Prostate gland (tissue), 2 donors: Measurements from ENCODE around the gene PTBP2. TPM values are rescaled to one million over a fixed set of nuclear protein-coding genes. Genes with fewer than 3 reads are reported as not detected.

Experiments
- DNase-seq: peaks from one replicate; pipeline ENCODE4 v3.0.0-alpha.2; 2019; ENCODE audit warnings: low spot score
- H3K27ac ChIP-seq, 2 donors: fragments of 200-600 bp; sonication (generic); 2 replicates each; pipeline ENCODE4 v1.5.1; 2017 to 2019
- H3K27me3 ChIP-seq: fragments of 200-600 bp; sonication (generic); replicated peaks from 2 replicates; pipeline ENCODE4 v1.5.1; 2019; ENCODE audit not compliant: insufficient read depth
- H3K36me3 ChIP-seq, 2 donors: fragments of 200-600 bp; sonication (generic); 1 replicate in 1 of 2; 2 replicates in 1 of 2; pipeline versions ENCODE4 v1.5.1 to v1.8.1; 2017 to 2019
- H3K4me1 ChIP-seq: fragments of 200-600 bp; sonication (generic); replicated peaks from 2 replicates; pipeline ENCODE4 v1.5.1; 2019
- H3K4me3 ChIP-seq, 2 donors: fragments of 200-600 bp; sonication (generic); 2 replicates each; pipeline ENCODE4 v1.5.1; 2017 to 2019
- H3K9me3 ChIP-seq: fragments of 200-600 bp; sonication (generic); 2 replicates; pipeline ENCODE4 v1.5.1; 2017
- CTCF ChIP-seq, 4 experiments: fragments of 200-600 bp in 2 of 4; fragments of 450-650 bp in 2 of 4; sonication (generic) in 2 of 4; IDR thresholded peaks; 1 replicate in 3 of 4; 2 replicates in 1 of 4; pipeline ENCODE4 v1.5.1; 2016 to 2019; ENCODE audit warnings: antibody characterized with exemption in 4 of 4, mild to moderate bottlenecking in 2 of 4, moderate library complexity in 2 of 4
- POLR2A ChIP-seq: fragments of 450-650 bp; IDR thresholded peaks from one replicate; pipeline ENCODE4 v1.6.1; 2016; ENCODE audit warnings: antibody characterized with exemption, mild to moderate bottlenecking
- POLR2AphosphoS5 ChIP-seq: sonication (generic); formaldehyde crosslinking; IDR thresholded peaks from one replicate; pipeline ENCODE4 v1.6.1; 2017; ENCODE audit warnings: antibody characterized with exemption
- WGBS: methylation state at CpG from one replicate; pipeline ENCODE4 v1.1.5; 2018; 5-methylcytosine and 5-hydroxymethylcytosine counted together
- intact Hi-C: fragments of 100-400 bp; cut with DNase I; formaldehyde crosslinking; loops from one replicate; pipeline ENCODE4 v1.14.2; 2022
- total RNA-seq, 2 donors: library from RNA; depleted of rRNA; stranded (reverse); fragments of >200 nt; gene quantifications; one replicate each; pipeline ENCODE4 v1.1.0, GENCODE V29; 2016

PTBP2 gene
- total RNA-seq, 2 donors from 2014 or later, result 22.0 to 78.8 TPM

GRCh38 chr1:96845464-96845863 is 123.9 kb downstream of the PTBP2 start:
- Histone ChIP-seq H3K4me3 (no peak overlapping the region), H3K36me3 (no peaks in the 10 kb centered on the region), H3K27ac (no peak overlapping the region), H3K27me3 (no peaks in the 10 kb centered on the region), H3K9me3 (no peaks in the 10 kb centered on the region), H3K4me1 (no peaks in the 10 kb centered on the region)
- peak; percentile 11 for DNase-seq
- intact Hi-C loops, result no loop called here
- TF ChIP-seq POLR2A, result no peak
- no peak for TF ChIP-seq POLR2AphosphoS5
- TF ChIP-seq CTCF (IDR thresholded peaks at IDR 0.05), result peak in 3 of 4 experiments; percentile 29 to 41 (median 39)
- WGBS, result 79% methylated on average over 8 of the region's 8 CpGs

GRCh38 chr1:96861836-96862235 is 140.3 kb downstream of the PTBP2 start:
- TF ChIP-seq POLR2AphosphoS5, result no peak
- no peak for TF ChIP-seq CTCF (IDR thresholded peaks at IDR 0.05)
- no peak for TF ChIP-seq POLR2A
- Histone ChIP-seq H3K9me3 (no peaks in the 10 kb centered on the region), H3K4me3 (no peak overlapping the region), H3K36me3 (no peaks in the 10 kb centered on the region), H3K4me1 (no peaks in the 10 kb centered on the region), H3K27me3 (no peaks in the 10 kb centered on the region), H3K27ac (no peak overlapping the region)
- DNase-seq, result no peak
- WGBS, result 96% methylated on average over 2 of the region's 2 CpGs
- intact Hi-C loops, result no loop called here

- no peak for DNase-seq
- Histone ChIP-seq H3K27me3 (no peaks in the 10 kb centered on the region), H3K4me3 (no peak overlapping the region), H3K27ac (no peak overlapping the region), H3K4me1 (no peaks in the 10 kb centered on the region), H3K36me3 (no peaks in the 10 kb centered on the region), H3K9me3 (no peaks in the 10 kb centered on the region)
- WGBS, result 82% methylated on average over 5 of the region's 5 CpGs
- TF ChIP-seq CTCF (IDR thresholded peaks at IDR 0.05) (no peak), POLR2AphosphoS5 (no peak), POLR2A (no peak)
- intact Hi-C loops, result no loop called here
These were observed 141.9 kb downstream of the PTBP2 start for GRCh38 chr1:96863449-96863848.
